ENCODE data around the gene MISP3.

DNA sequence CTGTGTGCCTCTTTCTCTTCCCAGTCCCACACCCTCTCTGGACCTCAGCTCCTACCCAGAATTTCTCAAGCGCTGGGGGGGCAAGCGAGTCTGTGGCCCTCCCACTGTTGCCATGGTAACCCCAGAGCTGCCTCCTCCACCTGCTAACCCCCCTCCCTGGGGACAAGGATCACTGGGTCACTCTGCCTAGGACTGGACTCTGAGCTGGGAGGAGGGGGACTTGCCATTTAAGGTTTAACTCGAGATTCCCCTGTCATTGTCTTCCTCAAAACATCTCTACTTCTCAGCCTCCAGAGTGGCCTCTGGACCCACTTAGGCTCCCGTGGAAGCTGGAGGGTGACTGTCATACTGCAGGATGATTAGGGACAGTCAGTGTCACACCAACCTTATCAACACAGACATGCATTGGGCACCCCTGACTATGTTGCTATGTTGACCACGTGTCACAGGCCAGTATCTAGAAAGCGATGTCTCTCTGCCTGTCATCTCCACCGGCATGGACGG is 12.9 kb upstream of the MISP3 start:
- TF ChIP-seq, protein P1, sequence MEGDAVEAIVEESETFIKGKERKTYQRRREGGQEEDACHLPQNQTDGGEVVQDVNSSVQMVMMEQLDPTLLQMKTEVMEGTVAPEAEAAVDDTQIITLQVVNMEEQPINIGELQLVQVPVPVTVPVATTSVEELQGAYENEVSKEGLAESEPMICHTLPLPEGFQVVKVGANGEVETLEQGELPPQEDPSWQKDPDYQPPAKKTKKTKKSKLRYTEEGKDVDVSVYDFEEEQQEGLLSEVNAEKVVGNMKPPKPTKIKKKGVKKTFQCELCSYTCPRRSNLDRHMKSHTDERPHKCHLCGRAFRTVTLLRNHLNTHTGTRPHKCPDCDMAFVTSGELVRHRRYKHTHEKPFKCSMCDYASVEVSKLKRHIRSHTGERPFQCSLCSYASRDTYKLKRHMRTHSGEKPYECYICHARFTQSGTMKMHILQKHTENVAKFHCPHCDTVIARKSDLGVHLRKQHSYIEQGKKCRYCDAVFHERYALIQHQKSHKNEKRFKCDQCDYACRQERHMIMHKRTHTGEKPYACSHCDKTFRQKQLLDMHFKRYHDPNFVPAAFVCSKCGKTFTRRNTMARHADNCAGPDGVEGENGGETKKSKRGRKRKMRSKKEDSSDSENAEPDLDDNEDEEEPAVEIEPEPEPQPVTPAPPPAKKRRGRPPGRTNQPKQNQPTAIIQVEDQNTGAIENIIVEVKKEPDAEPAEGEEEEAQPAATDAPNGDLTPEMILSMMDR (IDR thresholded peaks at IDR 0.05): no peak
- TF ChIP-seq PREB (CRISPR knock-in tag; IDR thresholded peaks at IDR 0.05; ENCODE audit: borderline replicate concordance) (no peak), RELA (CRISPR knock-in tag; IDR thresholded peaks at IDR 0.05; ENCODE audit: borderline replicate concordance) (no peak), ATF1 (CRISPR knock-in tag; IDR thresholded peaks at IDR 0.05) (no peak), NR2C2 (CRISPR knock-in tag; IDR thresholded peaks at IDR 0.05) (no peak), JUN (CRISPR knock-in tag; IDR thresholded peaks at IDR 0.05) (no peak), JAZF1 (CRISPR knock-in tag; IDR thresholded peaks at IDR 0.05) (no peak), SP1 (CRISPR knock-in tag; conservative IDR thresholded peaks at IDR 0.05) (no peak), ZNF232 (CRISPR knock-in tag; IDR thresholded peaks at IDR 0.05) (no peak), AFF4 (CRISPR knock-in tag; IDR thresholded peaks at IDR 0.05; ENCODE audit: borderline replicate concordance) (no peak), NFYB (CRISPR knock-in tag; conservative IDR thresholded peaks at IDR 0.05; ENCODE audit: low read depth) (no peak), ATF3 (CRISPR knock-in tag; conservative IDR thresholded peaks at IDR 0.05) (no peak)
- TF ChIP-seq, protein P2, sequence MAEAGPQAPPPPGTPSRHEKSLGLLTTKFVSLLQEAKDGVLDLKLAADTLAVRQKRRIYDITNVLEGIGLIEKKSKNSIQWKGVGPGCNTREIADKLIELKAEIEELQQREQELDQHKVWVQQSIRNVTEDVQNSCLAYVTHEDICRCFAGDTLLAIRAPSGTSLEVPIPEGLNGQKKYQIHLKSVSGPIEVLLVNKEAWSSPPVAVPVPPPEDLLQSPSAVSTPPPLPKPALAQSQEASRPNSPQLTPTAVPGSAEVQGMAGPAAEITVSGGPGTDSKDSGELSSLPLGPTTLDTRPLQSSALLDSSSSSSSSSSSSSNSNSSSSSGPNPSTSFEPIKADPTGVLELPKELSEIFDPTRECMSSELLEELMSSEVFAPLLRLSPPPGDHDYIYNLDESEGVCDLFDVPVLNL (CRISPR knock-in tag; IDR thresholded peaks at IDR 0.05; ENCODE audit: borderline replicate concordance, low read depth): no peak
